ENCODE results near the gene KRTAP16-1.
"Not testable (repeated sequence)": the region's sequence is repeated elsewhere in the genome, so short reads cannot be mapped to it uniquely, and the experiment has no call there.

Gene KRTAP16-1

GRCh38 chr17:41301204-41301790, 7.8 kb downstream of the KRTAP16-1 start:
- no peak for DNase-seq

- no peak for DNase-seq
Observed at GRCh38 chr17:41298458-41299135, 10.5 kb downstream of the KRTAP16-1 start.

GRCh38 chr17:41296846-41297245, 12.3 kb downstream of the KRTAP16-1 start:
- no peak for DNase-seq

GRCh38 chr17:41294016-41294415, 15.1 kb downstream of the KRTAP16-1 start:
- DNase-seq = no peak

- DNase-seq = no peak
Observed at GRCh38 chr17:41287050-41287449, 22.1 kb downstream of the KRTAP16-1 start.

GRCh38 chr17:41284546-41284945, 24.6 kb downstream of the KRTAP16-1 start:
- DNase-seq = no peak

GRCh38 chr17:41284043-41284442, 25.1 kb downstream of the KRTAP16-1 start:
- no peak for DNase-seq

- no peak for DNase-seq
Observed at GRCh38 chr17:41278176-41278955, 30.7 kb downstream of the KRTAP16-1 start.

GRCh38 chr17:41275648-41276190, 33.4 kb downstream of the KRTAP16-1 start, which contains the start of gene KRTAP9-7:
TSS of gene KRTAP9-7 (plus strand) at chr17:41275698. CDS start at chr17:41275698, 0 bp downstream.
- not testable (repeated sequence) for DNase-seq

- DNase-seq = no peak
Observed at GRCh38 chr17:41271858-41272257, 37.3 kb downstream of the KRTAP16-1 start.

GRCh38 chr17:41271323-41271722, 37.8 kb downstream of the KRTAP16-1 start:
- DNase-seq = not testable (repeated sequence)

GRCh38 chr17:41267711-41268110, 41.4 kb downstream of the KRTAP16-1 start:
- DNase-seq = no peak

GRCh38 chr17:41265078-41265477, 44.0 kb downstream of the KRTAP16-1 start, which contains the start of gene KRTAP9-6:
TSS of gene KRTAP9-6 (plus strand) at chr17:41265378. CDS start at chr17:41265378, 0 bp downstream.
- DNase-seq = no peak

- DNase-seq = no peak
Observed at GRCh38 chr17:41264599-41264998, 44.5 kb downstream of the KRTAP16-1 start.

GRCh38 chr17:41263212-41263611, 45.9 kb downstream of the KRTAP16-1 start:
- DNase-seq = no peak

GRCh38 chr17:41258406-41258805, 50.7 kb downstream of the KRTAP16-1 start:
- no peak for DNase-seq

Measured in activated effector memory CD4-positive, alpha-beta T cell treated with Interleukin-2 at 50 U/mL for 16 hours (primary cell).